Panc1 (cell line): Measurements from ENCODE around the gene ANO3. TPM values are rescaled to one million over a fixed set of nuclear protein-coding genes. Genes with fewer than 3 reads are reported as not detected.

Experiments used
- ATAC-seq: fragments of 200-7000 bp; cut with Tn5 transposase; 2 replicates; pipeline ENCODE4 v1.9.1; 2020; ENCODE audit warnings: mild to moderate bottlenecking, moderate library complexity
- BruUV-seq: library from RNA; stranded (reverse); fragments of 400-500 nt; replicated peaks from 2 replicates; lab custom pipeline; 2021; lab: Mats Ljungman, UMichigan
- CTCF ChIA-PET: fragments of 300-600 bp; sonication (Branson Sonifier 250); formaldehyde crosslinking; loops from one replicate; lab custom pipeline; 2022; ENCODE audit warnings: antibody characterized with exemption; lab: Charles Lee
- POLR2A ChIA-PET: fragments of 300-600 bp; sonication (Branson Sonifier 250); formaldehyde crosslinking; loops from one replicate; lab custom pipeline; 2022; ENCODE audit warnings: antibody characterized with exemption; lab: Charles Lee
- DNase-seq: peaks from one replicate; pipeline ENCODE4 v3.0.0-alpha.2; 2010; ENCODE audit warnings: low read depth, low spot score
- H3K27ac ChIP-seq: 2 replicates; pipeline ENCODE4 v1.5.1; 2011; ENCODE audit warnings: mild to moderate bottlenecking, low read length, inconsistent platforms
- H3K27me3 ChIP-seq: fragments of 200-500 bp; sonication (Bioruptor generic); 2 replicates; pipeline ENCODE4 v1.6.0; 2014; ENCODE audit warnings: low read length, inconsistent platforms; ENCODE audit not compliant: control insufficient read depth, insufficient read depth
- H3K36me3 ChIP-seq: fragments of 200-500 bp; sonication (Bioruptor generic); 2 replicates; pipeline ENCODE4 v1.5.1; 2014; ENCODE audit warnings: inconsistent platforms, mild to moderate bottlenecking, low read length, moderate library complexity; ENCODE audit not compliant: control insufficient read depth, insufficient read depth
- H3K4me1 ChIP-seq: 2 replicates; pipeline ENCODE4 v1.5.1; 2011; ENCODE audit warnings: inconsistent platforms, mild to moderate bottlenecking, low read length, moderate library complexity; ENCODE audit not compliant: control insufficient read depth, insufficient read depth
- H3K4me3 ChIP-seq, 2 experiments: 2 replicates each; pipeline ENCODE4 v1.5.1; 2011 to 2012; ENCODE audit warnings: low read depth in 2 of 2, low read length in 2 of 2, mild to moderate bottlenecking in 2 of 2, inconsistent platforms in 1 of 2, moderate library complexity in 1 of 2
- H3K9me3 ChIP-seq: fragments of 200-500 bp; sonication (Bioruptor generic); 2 replicates; pipeline ENCODE4 v1.5.1; 2014; ENCODE audit warnings: low read depth, mild to moderate bottlenecking, inconsistent platforms, low read length, moderate library complexity; ENCODE audit not compliant: control insufficient read depth, insufficient read depth
- POLR2AphosphoS5 ChIP-seq: IDR thresholded peaks from 2 replicates; pipeline ENCODE4 v1.6.1; 2012; ENCODE audit warnings: mild to moderate bottlenecking, low read depth, low read length, moderate library complexity
- SIN3A ChIP-seq: IDR thresholded peaks from 2 replicates; pipeline ENCODE4 v1.6.1; 2012; ENCODE audit warnings: low read depth, mild to moderate bottlenecking, low read length, moderate library complexity, borderline replicate concordance; ENCODE audit not compliant: insufficient read depth
- TCF7L2 ChIP-seq: IDR thresholded peaks from 2 replicates; pipeline ENCODE4 v1.6.1; 2011; ENCODE audit warnings: mild to moderate bottlenecking, low read depth, low read length, inconsistent platforms
- in situ Hi-C: cut with HindIII; loops from 2 replicates; pipeline ENCODE4 v1.10.0; 2016; ENCODE audit warnings: low sequenced_read_pairs, low pct_unique_long_range_greater_than_20kb
- intact Hi-C: fragments of 100-400 bp; cut with micrococcal nuclease; formaldehyde crosslinking; loops from one replicate; pipeline ENCODE4 v1.10.0; 2022; ENCODE audit not compliant: unreplicated experiment
- total RNA-seq: library from RNA; stranded (reverse); gene quantifications from one replicate; pipeline ENCODE4 v1.2.1, GENCODE V29; 2021; ENCODE audit not compliant: unreplicated experiment
- TF ChIP-seq, protein P1 (sequence below), 2 experiments: IDR thresholded peaks; 2 replicates each; pipeline ENCODE4 v1.6.1; 2011 to 2012; ENCODE audit warnings: low read depth in 2 of 2, control low read depth in 1 of 2, low read length in 1 of 2, mild to moderate bottlenecking in 1 of 2, moderate library complexity in 1 of 2; ENCODE audit not compliant: insufficient read depth in 1 of 2
- TF ChIP-seq, protein P2 (sequence below): fragments of 450-650 bp; IDR thresholded peaks from 2 replicates; pipeline ENCODE4 v1.5.1; 2017; ENCODE audit warnings: mild to moderate bottlenecking

ANO3 gene
- total RNA-seq, 1 experiment from 2014 or later: not detected

DNA sequence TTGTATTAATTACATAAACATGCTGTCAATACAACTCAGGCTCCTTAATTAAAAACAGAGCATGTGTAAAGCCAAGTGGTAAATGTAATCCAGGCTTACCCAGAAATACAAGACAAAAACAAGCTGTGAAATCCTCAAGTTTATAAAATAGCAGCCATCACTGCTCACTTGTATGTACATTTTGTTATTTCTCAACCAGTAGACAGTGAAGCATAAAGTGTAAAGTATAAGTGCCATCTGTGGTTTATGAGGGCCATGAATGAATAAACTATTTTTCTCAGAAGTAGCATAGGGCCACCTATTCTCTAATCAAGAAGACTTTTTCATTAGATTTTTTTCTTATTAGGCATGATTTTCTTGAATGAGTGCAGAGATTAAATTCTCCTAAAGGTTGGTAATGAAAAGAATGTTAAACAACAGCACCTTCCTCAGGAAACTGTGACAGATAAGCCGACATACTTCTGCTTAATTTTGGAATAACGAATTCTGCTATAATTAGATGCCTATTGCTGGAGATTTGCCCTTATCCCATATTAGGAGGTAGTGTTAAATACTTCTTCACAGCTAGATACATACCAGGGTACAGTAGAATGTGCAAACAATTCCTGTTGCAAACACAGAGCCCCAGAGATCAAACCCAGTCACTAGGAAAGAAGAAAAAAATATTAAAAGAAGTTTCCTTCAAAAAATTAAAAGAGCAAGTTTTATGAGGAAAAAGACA is 377.0 kb downstream of the ANO3 start:
- in situ Hi-C loops: no loop called here
- BruUV-seq: no TSS peak

DNA sequence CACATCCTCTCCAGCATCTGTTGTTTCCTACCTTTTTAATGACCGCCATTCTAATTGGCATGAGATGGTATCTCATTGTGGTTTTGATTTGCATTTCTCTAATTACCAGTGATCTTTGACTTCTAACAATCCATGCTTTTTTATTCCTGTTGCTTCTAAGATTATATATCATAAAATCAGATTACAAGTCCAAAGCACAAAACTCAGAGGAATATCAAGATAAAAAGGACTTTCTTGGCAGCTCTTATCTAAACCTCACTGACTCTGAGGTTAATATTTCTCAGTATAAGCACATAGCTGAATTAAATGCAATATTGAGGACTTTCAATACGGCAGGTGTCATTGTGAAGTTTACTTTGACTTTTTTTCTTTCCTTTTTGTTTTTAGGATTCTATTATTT is 378.6 kb downstream of the ANO3 start:
- H3K9me3 ChIP-seq: no peaks in the 10 kb centered on the region
- ATAC-seq (no peak), DNase-seq (no peak)
- in situ Hi-C loops (no loop called here), intact Hi-C loops (no loop called here)
- POLR2A ChIA-PET: no interaction called here
- H3K36me3 ChIP-seq: no peaks in the 10 kb centered on the region
- no peaks in the 10 kb centered on the region for H3K27me3 ChIP-seq
- no peaks in the 10 kb centered on the region for H3K4me1 ChIP-seq
- BruUV-seq: no TSS peak
- CTCF ChIA-PET: no interaction called here
- H3K4me3 ChIP-seq: no peak overlapping the region
- H3K27ac ChIP-seq: no peak overlapping the region
- TF ChIP-seq TCF7L2: no peak
- TF ChIP-seq, protein P1, sequence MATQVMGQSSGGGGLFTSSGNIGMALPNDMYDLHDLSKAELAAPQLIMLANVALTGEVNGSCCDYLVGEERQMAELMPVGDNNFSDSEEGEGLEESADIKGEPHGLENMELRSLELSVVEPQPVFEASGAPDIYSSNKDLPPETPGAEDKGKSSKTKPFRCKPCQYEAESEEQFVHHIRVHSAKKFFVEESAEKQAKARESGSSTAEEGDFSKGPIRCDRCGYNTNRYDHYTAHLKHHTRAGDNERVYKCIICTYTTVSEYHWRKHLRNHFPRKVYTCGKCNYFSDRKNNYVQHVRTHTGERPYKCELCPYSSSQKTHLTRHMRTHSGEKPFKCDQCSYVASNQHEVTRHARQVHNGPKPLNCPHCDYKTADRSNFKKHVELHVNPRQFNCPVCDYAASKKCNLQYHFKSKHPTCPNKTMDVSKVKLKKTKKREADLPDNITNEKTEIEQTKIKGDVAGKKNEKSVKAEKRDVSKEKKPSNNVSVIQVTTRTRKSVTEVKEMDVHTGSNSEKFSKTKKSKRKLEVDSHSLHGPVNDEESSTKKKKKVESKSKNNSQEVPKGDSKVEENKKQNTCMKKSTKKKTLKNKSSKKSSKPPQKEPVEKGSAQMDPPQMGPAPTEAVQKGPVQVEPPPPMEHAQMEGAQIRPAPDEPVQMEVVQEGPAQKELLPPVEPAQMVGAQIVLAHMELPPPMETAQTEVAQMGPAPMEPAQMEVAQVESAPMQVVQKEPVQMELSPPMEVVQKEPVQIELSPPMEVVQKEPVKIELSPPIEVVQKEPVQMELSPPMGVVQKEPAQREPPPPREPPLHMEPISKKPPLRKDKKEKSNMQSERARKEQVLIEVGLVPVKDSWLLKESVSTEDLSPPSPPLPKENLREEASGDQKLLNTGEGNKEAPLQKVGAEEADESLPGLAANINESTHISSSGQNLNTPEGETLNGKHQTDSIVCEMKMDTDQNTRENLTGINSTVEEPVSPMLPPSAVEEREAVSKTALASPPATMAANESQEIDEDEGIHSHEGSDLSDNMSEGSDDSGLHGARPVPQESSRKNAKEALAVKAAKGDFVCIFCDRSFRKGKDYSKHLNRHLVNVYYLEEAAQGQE (IDR thresholded peaks at IDR 0.05; ENCODE audit: insufficient read depth in 1 of 2, low read depth in 2 of 2, low read length in 1 of 2): no peak
- no peak for TF ChIP-seq POLR2AphosphoS5
- TF ChIP-seq, protein P2, sequence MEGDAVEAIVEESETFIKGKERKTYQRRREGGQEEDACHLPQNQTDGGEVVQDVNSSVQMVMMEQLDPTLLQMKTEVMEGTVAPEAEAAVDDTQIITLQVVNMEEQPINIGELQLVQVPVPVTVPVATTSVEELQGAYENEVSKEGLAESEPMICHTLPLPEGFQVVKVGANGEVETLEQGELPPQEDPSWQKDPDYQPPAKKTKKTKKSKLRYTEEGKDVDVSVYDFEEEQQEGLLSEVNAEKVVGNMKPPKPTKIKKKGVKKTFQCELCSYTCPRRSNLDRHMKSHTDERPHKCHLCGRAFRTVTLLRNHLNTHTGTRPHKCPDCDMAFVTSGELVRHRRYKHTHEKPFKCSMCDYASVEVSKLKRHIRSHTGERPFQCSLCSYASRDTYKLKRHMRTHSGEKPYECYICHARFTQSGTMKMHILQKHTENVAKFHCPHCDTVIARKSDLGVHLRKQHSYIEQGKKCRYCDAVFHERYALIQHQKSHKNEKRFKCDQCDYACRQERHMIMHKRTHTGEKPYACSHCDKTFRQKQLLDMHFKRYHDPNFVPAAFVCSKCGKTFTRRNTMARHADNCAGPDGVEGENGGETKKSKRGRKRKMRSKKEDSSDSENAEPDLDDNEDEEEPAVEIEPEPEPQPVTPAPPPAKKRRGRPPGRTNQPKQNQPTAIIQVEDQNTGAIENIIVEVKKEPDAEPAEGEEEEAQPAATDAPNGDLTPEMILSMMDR: no peak
- no peak for TF ChIP-seq SIN3A

More for the DNA sequence above, 377.0 kb downstream of the ANO3 start:
- ChIA-PET POLR2A (no interaction called here), CTCF (no interaction called here)
- Histone ChIP-seq H3K36me3 (no peaks in the 10 kb centered on the region), H3K27me3 (no peaks in the 10 kb centered on the region), H3K27ac (no peak overlapping the region), H3K9me3 (no peaks in the 10 kb centered on the region), H3K4me3 (no peak overlapping the region), H3K4me1 (no peaks in the 10 kb centered on the region)
- DNase-seq (no peak), ATAC-seq (no peak)
- intact Hi-C loops: no loop called here
- TF ChIP-seq POLR2AphosphoS5 (no peak), SIN3A (no peak), TCF7L2 (no peak)
- TF ChIP-seq, protein P2: no peak
- TF ChIP-seq, protein P1 (IDR thresholded peaks at IDR 0.05; ENCODE audit: insufficient read depth in 1 of 2, low read depth in 2 of 2, low read length in 1 of 2): no peak
